Right renal pelvis (tissue), 4 donors: ENCODE results near the gene NDRG3. TPM values are rescaled to one million over a fixed set of nuclear protein-coding genes. Genes with fewer than 3 reads are reported as not detected.
"Not testable (repeated sequence)": the region's sequence is repeated elsewhere in the genome, so short reads cannot be mapped to it uniquely, and the experiment has no call there.

Experiments used
- DNase-seq, 4 donors: peaks; one replicate each; pipeline ENCODE4 v3.0.0-alpha.2; 2013; ENCODE audit warnings: low read depth in 4 of 4, low spot score in 3 of 4, missing footprints in 1 of 4
- polyA plus RNA-seq, 4 donors: library from polyadenylated mRNA; unstranded; fragments of 120-200 nt; gene quantifications; one replicate each; pipeline ENCODE4 v1.2.1, GENCODE V29; 2013; ENCODE audit not compliant: insufficient read length in 4 of 4

NDRG3 gene
- polyA plus RNA-seq, 4 donors: 31.3 to 35.9 (median 33.9) TPM

DNA sequence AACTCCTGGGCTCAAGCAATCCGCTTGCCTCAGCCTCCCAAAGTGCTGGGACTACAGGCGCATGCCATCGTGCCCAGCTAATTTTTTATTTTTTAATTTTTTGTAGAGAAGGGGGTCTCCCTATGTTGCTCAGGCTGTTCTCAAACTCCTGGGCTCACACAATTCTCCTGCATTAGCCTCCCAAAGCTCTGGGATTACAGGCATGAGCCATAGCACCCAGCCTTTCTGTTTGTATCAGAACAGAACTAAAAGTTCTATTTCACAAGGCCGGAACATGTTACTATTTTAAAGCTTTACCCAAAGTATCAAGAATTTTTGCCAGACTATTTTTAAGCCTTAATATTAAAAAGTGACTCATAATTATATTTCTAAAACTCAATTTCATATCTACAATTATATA, 42.4 kb downstream of the NDRG3 start:
- no peak for DNase-seq

DNA sequence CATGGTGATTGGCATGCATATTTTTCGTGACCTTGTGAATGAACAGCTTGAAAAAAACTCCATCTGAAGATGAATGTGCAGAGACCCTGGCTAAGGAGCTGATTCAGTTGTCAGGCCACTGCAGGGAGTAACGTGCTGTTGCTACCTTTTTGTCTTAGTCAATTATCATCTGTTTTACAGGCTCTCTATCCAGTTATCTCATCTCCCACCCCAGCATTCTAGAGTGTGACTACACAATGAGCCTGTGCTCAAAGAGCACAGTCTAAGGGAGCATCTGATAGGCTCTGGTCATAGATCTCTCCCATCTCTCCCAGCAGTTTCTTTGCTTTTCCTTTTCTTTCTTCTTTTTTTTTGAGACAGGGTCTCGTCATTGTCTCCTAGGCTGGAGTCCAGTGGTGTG, 45.5 kb downstream of the NDRG3 start:
- DNase-seq: no peak

DNA sequence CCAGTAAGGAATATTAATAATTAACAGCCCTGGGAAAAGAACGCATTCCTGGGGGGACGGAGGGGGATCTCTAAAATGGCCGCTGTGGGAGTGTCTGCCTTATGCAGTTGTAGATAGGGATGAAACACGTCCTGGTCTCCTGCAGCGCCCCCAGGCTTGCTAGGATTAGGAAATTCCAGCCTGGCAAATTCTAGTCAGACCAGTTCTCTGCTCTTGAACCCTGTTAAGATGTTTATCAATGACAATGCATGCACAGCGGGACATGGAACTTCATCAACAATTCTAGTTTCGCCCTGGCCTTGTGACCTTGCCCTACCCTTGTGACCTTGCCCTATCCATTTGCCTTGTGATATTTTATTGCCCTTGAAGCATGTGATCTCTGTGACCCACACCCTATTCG, 50.4 kb downstream of the NDRG3 start:
- not testable (repeated sequence) for DNase-seq

DNA sequence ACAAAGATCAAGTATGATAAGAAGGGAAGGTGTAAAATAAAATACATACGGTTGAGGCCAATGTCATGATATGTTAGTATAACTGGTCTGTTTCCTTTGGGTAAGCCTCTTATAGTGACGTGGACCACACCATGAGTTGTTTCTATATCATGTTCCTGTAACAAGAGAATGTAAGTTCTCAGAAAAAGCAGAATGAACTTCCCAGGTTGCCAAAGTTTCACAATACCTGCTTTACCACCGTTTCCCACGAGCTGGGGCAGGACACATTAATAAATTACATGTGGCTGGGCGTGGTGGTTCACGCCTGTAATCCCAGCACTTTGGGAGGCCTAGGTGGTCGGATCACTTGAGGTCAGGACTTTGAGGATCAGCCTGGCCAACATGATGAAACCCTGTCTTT, 57.3 kb downstream of the NDRG3 start:
- no peak for DNase-seq

DNA sequence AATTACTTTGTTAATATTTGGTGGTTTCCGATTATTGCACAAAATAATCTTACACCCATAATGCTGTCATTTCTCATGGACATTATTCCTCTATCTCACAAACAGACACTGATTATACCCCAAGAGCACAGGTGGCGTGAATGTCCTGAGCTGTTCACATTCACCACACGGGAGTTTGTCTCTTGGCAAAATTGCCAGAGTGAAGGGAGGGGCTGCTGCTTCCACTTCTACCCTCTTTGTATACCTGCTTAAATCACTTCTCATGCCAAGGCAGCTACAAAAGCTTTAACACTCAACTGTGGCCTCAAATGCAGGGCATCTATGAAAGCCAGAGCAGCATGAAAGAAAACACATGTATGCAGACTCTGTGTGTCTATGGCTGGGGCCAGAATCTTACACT, 58.0 kb downstream of the NDRG3 start:
- DNase-seq: no peak

DNA sequence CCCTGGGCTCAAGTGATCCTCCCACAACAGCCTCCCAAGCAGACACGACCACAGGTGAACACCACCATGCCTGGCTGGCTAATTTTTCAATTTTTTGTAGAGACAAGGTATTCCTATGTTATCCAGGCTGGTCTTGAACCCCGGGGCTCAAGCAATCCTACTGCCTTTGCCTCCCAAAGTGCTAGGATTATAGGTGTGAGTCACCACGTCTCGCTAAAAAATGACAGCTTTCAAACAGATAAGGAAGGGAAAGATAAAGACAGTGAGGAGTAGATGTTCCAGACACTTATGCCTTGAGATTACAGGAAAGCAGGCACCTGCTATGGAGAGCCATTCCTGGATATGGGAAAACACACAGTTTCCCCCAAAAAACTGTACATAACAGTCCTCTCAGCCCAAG, 58.9 kb downstream of the NDRG3 start:
- DNase-seq: no peak

DNA sequence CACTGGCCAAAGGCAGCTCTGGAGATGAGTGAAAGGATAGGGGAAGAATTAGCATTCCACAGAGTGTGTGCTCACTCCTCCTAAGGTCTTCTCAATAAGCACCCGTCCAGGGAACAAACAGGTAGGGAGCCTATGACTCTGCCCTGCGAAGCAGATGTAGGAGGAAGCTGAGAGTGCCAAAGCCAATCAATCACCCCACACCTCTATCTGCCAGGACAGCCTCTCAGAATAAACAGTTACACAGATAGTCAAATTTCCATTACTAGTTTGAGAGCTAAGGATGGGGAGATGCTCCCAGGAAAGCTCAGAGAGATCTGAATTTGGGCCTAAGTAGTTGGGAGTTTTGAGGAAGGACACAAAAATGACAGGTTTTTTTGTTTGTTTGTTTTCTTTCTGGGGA, 59.4 kb downstream of the NDRG3 start:
- no peak for DNase-seq

DNA sequence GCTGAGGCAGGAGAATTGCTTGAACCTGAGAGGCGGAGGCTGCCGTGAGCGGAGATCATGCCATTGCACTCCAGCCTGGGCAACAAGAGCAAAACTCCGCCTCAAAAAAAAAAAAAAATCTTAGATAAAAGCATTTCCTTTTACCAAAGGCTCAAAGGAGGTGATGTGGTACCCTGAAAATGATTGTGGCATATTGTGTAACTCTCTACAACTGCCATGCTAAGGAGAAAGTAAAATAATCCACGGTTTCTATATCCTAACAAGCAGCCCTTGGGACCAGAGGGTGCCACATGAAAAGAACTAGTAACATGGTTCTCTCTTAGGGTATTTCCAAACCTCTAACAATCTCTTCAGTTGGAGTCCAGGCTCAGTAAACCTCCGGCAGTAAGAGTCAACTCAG, 61.1 kb downstream of the NDRG3 start:
- no peak for DNase-seq

DNA sequence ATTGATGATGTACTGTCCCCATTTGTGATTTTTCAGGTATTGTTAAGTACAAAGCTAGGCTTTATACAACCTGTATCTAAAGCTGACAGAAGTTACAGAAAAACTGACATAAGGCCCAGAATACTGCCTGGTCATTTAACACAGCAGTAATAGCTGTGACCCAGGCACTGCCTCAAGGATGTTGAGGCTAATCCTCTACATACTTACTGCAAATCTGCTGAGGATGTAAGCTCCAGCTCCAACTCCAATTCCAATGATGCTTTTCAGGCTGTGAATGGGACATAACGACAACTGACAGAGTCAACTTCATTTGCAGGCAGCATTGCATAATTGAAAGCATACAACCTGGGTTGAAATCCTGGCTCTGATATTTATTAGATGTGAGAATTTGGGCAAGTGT, 63.6 kb downstream of the NDRG3 start:
- DNase-seq: no peak

DNA sequence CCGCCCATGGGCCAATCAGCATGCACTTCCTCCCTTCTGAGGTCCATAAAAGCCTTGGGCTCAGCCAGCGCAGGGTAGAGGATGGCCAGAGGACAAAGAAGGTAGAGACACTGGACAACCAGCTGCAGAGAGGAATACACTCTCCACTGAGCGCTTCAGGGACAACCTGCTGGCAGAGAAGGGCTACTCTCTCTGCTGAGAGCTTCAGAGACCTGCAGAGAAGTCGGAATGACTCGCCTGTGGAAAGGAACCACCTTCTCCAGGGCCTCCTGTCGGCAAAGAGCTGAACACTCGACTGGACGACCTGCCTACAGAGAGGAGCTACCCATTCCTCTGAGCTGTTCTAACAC, 68.5 kb downstream of the NDRG3 start:
- no peak for DNase-seq

DNA sequence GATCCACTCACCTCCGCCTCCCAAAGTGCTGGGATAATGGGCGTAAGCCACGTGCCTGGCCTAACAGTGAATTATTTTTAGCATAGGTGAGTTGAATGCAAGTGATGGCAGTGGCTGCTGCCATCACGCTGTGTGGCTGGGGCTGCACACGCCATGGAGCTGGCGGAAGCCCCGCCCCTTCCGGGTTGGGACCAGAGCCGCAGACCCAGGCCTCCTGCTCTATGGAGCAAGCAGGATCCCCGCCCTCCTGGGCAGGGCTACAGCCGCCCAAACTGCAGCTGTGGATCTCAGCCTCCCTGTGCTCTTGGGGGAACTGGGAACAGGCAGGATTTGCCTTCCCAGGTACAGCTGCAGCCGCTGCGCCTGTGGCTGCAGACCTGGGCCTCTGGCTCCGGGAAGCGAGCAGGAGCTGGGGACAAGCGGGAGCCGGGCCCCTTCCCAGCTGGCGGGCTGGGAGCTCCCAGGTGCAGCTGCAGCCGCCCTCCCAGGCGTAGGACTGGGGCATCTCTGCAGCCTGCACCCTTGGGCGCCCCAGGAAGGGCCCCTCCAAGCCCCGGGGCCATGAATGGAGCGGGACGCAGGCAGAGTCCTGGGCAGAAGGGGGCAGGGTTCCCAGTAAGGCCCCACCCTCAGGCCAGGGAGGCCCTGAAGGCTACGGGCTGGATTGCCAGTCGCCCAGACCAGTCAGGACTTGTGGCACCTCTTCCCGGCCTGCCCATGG, 69.0 kb downstream of the NDRG3 start:
- DNase-seq: no peak

DNA sequence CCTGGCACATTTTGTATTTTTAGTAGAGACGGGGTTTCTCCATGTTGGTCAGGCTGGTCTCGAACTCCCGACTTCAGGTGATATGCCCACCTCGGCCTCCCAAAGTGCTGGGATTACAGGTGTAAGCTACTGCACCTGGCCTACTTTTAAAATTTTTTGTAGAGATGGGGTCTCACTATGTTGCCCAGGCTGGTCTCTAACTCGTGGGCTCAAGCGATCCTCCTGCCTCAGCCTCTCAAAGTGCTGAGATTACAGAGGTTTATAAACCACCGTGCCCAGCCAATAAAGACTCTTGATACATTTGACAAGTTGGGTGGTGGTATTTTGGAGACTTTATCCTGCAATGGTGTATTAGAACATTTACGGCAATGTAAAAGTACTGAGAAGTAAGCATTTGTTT, 70.3 kb downstream of the NDRG3 start:
- DNase-seq: not testable (repeated sequence)

DNA sequence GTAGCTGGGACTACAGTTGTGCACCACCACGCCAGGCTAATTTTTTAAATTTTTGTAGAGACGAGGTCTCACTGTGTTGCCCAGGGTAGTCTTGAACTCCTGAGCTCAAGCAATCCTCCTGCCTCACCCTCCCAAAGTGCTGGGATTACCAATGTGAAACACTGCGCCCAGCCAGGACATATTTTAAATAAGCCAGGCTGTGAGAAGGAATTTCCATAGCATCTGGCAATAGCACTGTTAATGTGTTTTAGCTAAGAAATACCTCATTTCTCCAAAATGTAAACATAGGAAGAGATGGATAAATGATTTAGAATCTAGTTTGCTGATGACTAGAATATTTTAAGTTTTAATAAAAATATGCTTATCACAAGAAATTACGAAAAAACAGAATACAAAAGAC, 72.9 kb downstream of the NDRG3 start:
- DNase-seq: no peak

DNA sequence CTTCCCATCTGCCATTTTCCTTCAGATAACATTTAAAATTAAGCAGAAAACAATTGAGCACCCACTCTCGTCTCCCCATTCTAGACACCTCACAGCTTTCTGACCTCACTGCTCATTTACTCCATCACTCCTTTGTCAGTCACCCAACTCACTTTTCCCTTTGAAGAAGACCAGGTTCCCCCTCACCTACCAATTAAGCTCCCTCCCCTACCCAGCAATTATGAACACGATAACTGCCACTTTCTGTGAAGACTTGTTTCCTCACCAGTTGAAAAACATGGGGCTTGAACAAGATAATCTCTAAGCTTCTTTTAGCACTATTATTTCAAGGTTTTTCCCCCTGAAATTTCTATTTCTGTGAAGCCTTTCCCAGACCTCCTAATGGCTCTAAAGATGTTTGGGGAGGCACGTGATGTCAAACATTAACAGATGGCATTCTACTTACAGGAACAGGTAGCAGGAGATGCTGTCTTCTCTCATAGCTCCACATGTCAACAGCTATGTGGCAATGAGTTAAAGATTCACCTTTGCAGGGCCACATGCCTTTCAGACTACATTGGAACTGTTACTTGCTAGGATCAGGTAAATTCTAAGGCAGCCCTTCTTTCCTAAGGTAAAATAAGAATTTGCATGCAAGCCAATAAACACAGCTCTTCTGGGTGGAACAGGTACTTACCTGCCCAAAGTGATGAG, 75.1 kb downstream of the NDRG3 start:
- DNase-seq: no peak

DNA sequence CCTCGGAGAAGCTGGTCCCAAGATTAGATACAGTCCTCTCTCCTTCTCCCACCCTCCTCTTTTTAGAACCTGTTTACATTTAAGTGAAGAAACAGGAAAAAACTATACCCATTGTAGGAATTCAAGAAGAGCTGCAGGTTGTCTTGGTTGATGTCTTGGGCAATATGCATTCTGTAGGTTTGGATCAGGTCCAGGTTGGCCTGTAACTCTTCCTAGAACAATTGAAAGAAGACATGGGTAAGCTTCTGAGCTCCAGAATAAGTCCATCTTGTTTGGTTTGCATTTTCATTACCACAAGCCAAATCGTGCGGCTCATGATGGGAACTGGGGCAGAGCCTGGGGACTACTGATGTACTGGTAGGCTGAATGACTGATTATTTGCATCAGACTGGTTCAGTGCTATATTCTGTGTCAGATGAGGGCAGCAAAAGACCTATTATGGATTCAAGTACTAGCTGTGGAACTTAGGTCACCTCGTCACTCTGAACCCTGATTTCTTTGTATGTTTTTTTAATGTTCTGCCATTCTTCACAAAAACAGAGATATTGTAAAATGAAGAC, 79.6 kb downstream of the NDRG3 start:
- DNase-seq: no peak

DNA sequence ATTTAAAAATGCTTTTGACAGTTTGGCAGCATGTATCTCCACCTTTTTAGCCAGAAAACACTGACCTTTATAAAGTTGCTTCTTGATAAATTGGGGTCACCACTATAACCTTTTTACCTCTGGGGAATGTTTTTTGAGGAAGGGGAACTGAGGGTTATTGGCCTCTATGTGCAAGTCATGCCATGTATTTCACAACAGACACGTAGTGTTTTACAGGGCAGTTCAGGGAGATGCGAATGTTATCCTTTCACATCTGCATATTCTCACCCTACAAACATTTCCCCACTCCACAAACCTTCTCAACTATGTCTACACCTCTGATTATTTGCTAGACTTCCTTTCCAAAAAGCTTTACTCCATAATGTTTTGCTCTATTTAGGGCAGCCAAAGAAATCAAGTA, 82.9 kb downstream of the NDRG3 start:
- no peak for DNase-seq

DNA sequence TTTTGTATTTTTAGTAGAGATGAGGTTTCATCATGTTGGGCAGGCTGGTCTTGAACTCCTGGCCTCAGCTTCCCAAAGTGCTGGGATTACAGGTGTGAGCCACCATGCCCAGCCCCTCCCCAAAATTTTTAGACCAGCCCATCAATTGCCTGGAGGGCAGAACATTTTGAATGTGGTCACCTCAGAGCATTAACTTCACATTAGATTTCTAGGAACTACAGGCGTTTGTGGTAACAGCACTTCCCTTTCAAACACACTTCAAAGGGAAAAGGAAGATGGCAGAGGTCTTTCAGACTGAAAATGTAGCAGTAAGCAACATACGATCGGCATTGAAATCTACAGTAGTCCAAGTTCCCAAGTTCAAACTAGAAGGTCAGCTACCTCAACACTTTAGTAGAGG, 87.6 kb downstream of the NDRG3 start:
- no peak for DNase-seq

DNA sequence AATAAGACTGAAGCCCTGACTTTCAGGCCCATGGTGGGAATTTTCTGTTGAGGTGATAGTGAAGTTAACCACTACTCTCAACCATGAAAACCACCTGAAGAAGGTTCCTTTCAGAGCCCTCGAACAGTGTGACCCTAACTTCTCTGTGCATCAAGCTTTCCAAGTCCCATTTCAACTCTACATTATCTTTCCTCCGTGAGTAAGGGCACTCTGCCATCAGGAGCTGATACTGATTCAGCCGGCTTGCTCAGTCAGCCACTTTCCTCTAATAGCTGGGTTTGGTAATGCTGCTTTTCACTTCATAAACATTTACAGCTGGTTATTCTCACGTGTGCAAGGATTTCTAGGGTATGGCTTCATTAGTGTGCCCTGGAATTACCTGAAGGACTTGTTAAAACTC, 89.2 kb downstream of the NDRG3 start:
- no peak for DNase-seq

DNA sequence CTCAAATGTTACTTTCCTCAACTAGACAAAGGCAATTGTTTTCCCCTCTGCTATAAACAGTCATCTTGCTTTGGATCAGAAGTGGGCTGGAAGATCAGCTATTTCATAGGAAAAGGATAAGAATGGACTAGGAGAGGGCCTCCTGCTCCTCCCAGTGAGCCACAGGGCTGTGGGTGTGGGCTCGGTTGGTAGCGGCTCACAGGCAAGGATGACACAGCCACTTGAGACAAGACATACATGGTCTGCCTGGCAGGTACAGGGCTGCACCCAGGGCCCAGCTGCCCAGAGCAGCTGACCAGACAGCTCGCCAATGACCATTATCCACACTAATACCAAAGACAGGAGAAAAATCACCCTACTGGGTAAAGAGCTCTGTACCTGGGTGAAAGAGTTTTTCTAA, 90.9 kb downstream of the NDRG3 start:
- no peak for DNase-seq

DNA sequence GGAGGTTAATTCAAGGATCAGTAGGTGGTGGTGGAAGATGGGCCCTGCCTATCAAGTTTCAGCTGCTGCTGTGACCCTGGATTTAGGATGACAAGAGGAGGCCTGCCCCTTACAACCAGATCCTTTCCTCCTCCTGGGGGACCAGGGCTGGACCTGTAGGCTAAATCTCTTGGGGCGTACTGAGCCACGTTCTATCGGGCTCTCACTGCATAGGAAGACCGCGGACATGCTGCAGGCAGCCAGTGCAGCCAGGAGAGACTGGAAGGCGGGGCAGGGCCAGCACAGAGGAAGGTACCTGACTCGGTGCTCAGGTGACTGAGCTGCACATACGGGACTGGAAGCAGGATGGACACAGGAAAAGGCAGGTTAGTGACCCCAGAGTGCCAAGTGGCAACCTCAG, 91.4 kb downstream of the NDRG3 start:
- DNase-seq: no peak

DNA sequence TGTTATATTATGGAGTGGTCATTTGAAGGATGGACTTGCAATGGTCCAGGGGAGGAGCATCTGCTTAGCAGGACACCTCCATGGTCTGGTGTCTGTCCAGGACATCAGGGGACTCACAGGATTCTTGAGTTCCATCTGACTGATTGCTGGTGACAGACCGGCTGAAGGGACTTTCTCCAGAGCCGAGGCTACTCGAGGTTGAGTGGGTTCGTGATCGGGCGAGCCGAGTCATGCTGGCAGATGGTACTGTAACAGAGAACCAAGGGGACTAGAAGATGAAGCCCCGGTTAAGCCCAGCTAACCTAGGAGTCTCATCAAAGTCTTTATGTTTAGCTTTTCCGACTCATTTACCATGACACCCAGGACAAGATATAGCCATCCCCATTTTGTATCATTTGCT, 92.4 kb downstream of the NDRG3 start:
- DNase-seq: no peak
